Measurements from ENCODE around the gene CHN1.

CHN1 gene

GRCh38 chr2:175025946-175026345, 20.8 kb upstream of the CHN1 start:
- H3K27me3 Mint-ChIP-seq = peaks cover 5% of the 10 kb centered on the region
- H3K27ac Mint-ChIP-seq = no peak overlapping the region

GRCh38 chr2:175025233-175025632, 20.1 kb upstream of the CHN1 start:
- H3K4me1 Mint-ChIP-seq = no peaks in the 10 kb centered on the region
- H3K27me3 Mint-ChIP-seq = peaks cover 5% of the 10 kb centered on the region
- H3K27ac Mint-ChIP-seq = no peak overlapping the region
- DNase-seq = no peak
- H3K4me3 Mint-ChIP-seq = no peak overlapping the region
- H3K36me3 Mint-ChIP-seq = no peaks in the 10 kb centered on the region
- CTCF ChIA-PET = interaction anchor here (1.0 kb wide), 1 partner anchor 304 kb away, joined by 3 read pairs; no protein-coding TSS in a partner anchor
- H3K9me3 Mint-ChIP-seq = no peaks in the 10 kb centered on the region

More at GRCh38 chr2:175025946-175026345, 20.8 kb upstream of the CHN1 start:
- CTCF ChIA-PET = interaction anchor here (1.0 kb wide), 1 partner anchor 304 kb away, joined by 3 read pairs; no protein-coding TSS in a partner anchor
- H3K36me3 Mint-ChIP-seq = no peaks in the 10 kb centered on the region
- DNase-seq = no peak
- no peak overlapping the region for H3K4me3 Mint-ChIP-seq
- H3K9me3 Mint-ChIP-seq = no peaks in the 10 kb centered on the region
- no peaks in the 10 kb centered on the region for H3K4me1 Mint-ChIP-seq

- CTCF ChIA-PET = interaction anchor here (1.1 kb wide), 1 partner anchor 13 kb away, joined by 3 read pairs; no protein-coding TSS in a partner anchor
- Mint-ChIP-seq H3K36me3 (no peaks in the 10 kb centered on the region), H3K4me3 (no peak overlapping the region), H3K27ac (no peak overlapping the region), H3K27me3 (peaks cover 12% of the 10 kb centered on the region), H3K4me1 (no peaks in the 10 kb centered on the region), H3K9me3 (no peaks in the 10 kb centered on the region)
- no peak for DNase-seq
Observed at GRCh38 chr2:175022923-175023322, 17.7 kb upstream of the CHN1 start.

GRCh38 chr2:175019566-175020327, 14.6 kb upstream of the CHN1 start:
- H3K27ac Mint-ChIP-seq = no peak overlapping the region
- no peaks in the 10 kb centered on the region for H3K4me1 Mint-ChIP-seq
- H3K36me3 Mint-ChIP-seq = no peaks in the 10 kb centered on the region
- CTCF ChIA-PET = interaction anchor here (0.7 kb wide), 1 partner anchor 14 kb away, joined by 3 read pairs; the partner anchor contains the start of gene CHN1
- DNase-seq = no peak
- no peak overlapping the region for H3K4me3 Mint-ChIP-seq
- H3K27me3 Mint-ChIP-seq = peaks cover 15% of the 10 kb centered on the region
- no peaks in the 10 kb centered on the region for H3K9me3 Mint-ChIP-seq

GRCh38 chr2:175017618-175018414, 12.6 kb upstream of the CHN1 start:
- H3K27ac Mint-ChIP-seq = no peak overlapping the region
- CTCF ChIA-PET = no interaction called here
- H3K4me3 Mint-ChIP-seq = no peak overlapping the region
- no peaks in the 10 kb centered on the region for H3K4me1 Mint-ChIP-seq
- peaks cover 15% of the 10 kb centered on the region for H3K27me3 Mint-ChIP-seq
- DNase-seq = no peak
- H3K9me3 Mint-ChIP-seq = peaks cover 2% of the 10 kb centered on the region
- peaks cover 1% of the 10 kb centered on the region for H3K36me3 Mint-ChIP-seq

GRCh38 chr2:175015340-175015739, 10.2 kb upstream of the CHN1 start:
- no peak for DNase-seq
- no peak overlapping the region for H3K27ac Mint-ChIP-seq
- H3K9me3 Mint-ChIP-seq = peaks cover 2% of the 10 kb centered on the region
- H3K27me3 Mint-ChIP-seq = peaks cover 19% of the 10 kb centered on the region
- CTCF ChIA-PET = interaction anchor here (1.2 kb wide), 1 partner anchor 10 kb away, joined by 4 read pairs; the partner anchor contains the start of gene CHN1
- H3K4me1 Mint-ChIP-seq = no peaks in the 10 kb centered on the region
- H3K36me3 Mint-ChIP-seq = peaks cover 1% of the 10 kb centered on the region
- H3K4me3 Mint-ChIP-seq = no peak overlapping the region

- no peaks in the 10 kb centered on the region for H3K4me1 Mint-ChIP-seq
- H3K9me3 Mint-ChIP-seq = peaks cover 2% of the 10 kb centered on the region
- CTCF ChIA-PET = no interaction called here
- peaks cover 1% of the 10 kb centered on the region for H3K36me3 Mint-ChIP-seq
- H3K27me3 Mint-ChIP-seq = peaks cover 24% of the 10 kb centered on the region
- no peak overlapping the region for H3K4me3 Mint-ChIP-seq
- no peak overlapping the region for H3K27ac Mint-ChIP-seq
- DNase-seq = no peak
Observed at GRCh38 chr2:175012516-175012915, 7.3 kb upstream of the CHN1 start.

GRCh38 chr2:175011505-175011904, 6.3 kb upstream of the CHN1 start:
- Mint-ChIP-seq H3K4me1 (no peaks in the 10 kb centered on the region), H3K27me3 (peaks cover 31% of the 10 kb centered on the region), H3K4me3 (no peak overlapping the region), H3K36me3 (peaks cover 1% of the 10 kb centered on the region), H3K9me3 (peaks cover 2% of the 10 kb centered on the region), H3K27ac (no peak overlapping the region)
- CTCF ChIA-PET = interaction anchor here (0.9 kb wide), 1 partner anchor 240 kb away, joined by 4 read pairs; no protein-coding TSS in a partner anchor
- no peak for DNase-seq

- Mint-ChIP-seq H3K27ac (no peak overlapping the region), H3K27me3 (peaks cover 37% of the 10 kb centered on the region), H3K4me1 (peaks cover 3% of the 10 kb centered on the region), H3K36me3 (peaks cover 1% of the 10 kb centered on the region), H3K4me3 (no peak overlapping the region), H3K9me3 (peaks cover 2% of the 10 kb centered on the region)
- no peak for DNase-seq
- CTCF ChIA-PET = interaction anchor here (1.4 kb wide), 1 partner anchor 21 kb away, joined by 3 read pairs; no protein-coding TSS in a partner anchor
Observed at GRCh38 chr2:175010848-175011254, 5.7 kb upstream of the CHN1 start.

GRCh38 chr2:175009917-175010621, 4.9 kb upstream of the CHN1 start:
- Mint-ChIP-seq H3K27me3 (peaks cover 44% of the 10 kb centered on the region), H3K9me3 (peaks cover 2% of the 10 kb centered on the region), H3K36me3 (peaks cover 1% of the 10 kb centered on the region), H3K4me3 (no peak overlapping the region), H3K27ac (no peak overlapping the region), H3K4me1 (peaks cover 7% of the 10 kb centered on the region)
- CTCF ChIA-PET = interaction anchor here (0.8 to 1.4 kb wide), 2 partner anchors 20 to 71 kb away, joined by 3 read pairs; no protein-coding TSS in a partner anchor
- DNase-seq = no peak

- H3K27me3 Mint-ChIP-seq = peaks cover 52% of the 10 kb centered on the region
Observed at GRCh38 chr2:175008801-175009495, 3.8 kb upstream of the CHN1 start.

GRCh38 chr2:175008009-175008408, 2.8 kb upstream of the CHN1 start:
- Mint-ChIP-seq H3K36me3 (no peaks in the 10 kb centered on the region), H3K27ac (no peak overlapping the region), H3K27me3 (peaks cover 58% of the 10 kb centered on the region), H3K9me3 (no peaks in the 10 kb centered on the region), H3K4me3 (no peak overlapping the region), H3K4me1 (peaks cover 13% of the 10 kb centered on the region)
- CTCF ChIA-PET = interaction anchor here (1.1 kb wide), 1 partner anchor 23 kb away, joined by 3 read pairs; no protein-coding TSS in a partner anchor
- DNase-seq = no peak

More at GRCh38 chr2:175008801-175009495, 3.8 kb upstream of the CHN1 start:
- Mint-ChIP-seq H3K4me3 (no peak overlapping the region), H3K9me3 (no peaks in the 10 kb centered on the region), H3K4me1 (peaks cover 12% of the 10 kb centered on the region), H3K36me3 (peaks cover 1% of the 10 kb centered on the region), H3K27ac (no peak overlapping the region)
- no peak for DNase-seq
- CTCF ChIA-PET = interaction anchor here (0.8 kb wide), 1 partner anchor 72 kb away, joined by 3 read pairs; no protein-coding TSS in a partner anchor

- H3K27me3 Mint-ChIP-seq = peaks cover 62% of the 10 kb centered on the region
Observed at GRCh38 chr2:175007510-175007909, 2.3 kb upstream of the CHN1 start.

More at GRCh38 chr2:175007510-175007909, 2.3 kb upstream of the CHN1 start:
- DNase-seq = no peak
- Mint-ChIP-seq H3K9me3 (no peaks in the 10 kb centered on the region), H3K36me3 (no peaks in the 10 kb centered on the region), H3K27ac (no peak overlapping the region), H3K4me3 (no peak overlapping the region), H3K4me1 (peaks cover 13% of the 10 kb centered on the region)
- CTCF ChIA-PET = interaction anchor here (1.1 kb wide), 1 partner anchor 23 kb away, joined by 3 read pairs; no protein-coding TSS in a partner anchor

All from activated naive CD4-positive, alpha-beta T cell treated with anti-CD3 and anti-CD28 coated beads, Interleukin-2, amount 10 ng/mL, durations not matched to agents 7 days and 5 days (primary cell).